Measurements from ENCODE around the gene ASRGL1. TPM values are rescaled to one million over a fixed set of nuclear protein-coding genes. Genes with fewer than 3 reads are reported as not detected.
A peak's percentile ranks its signal among the peaks of the same experiment; 100 is the strongest.

The ASRGL1 gene
- total RNA-seq, 4 donors from 2014 or later, result 4.2 to 16.7 (median 12.5) TPM

GRCh38 chr11:62391642-62392425 lies 54.6 kb downstream of the ASRGL1 start:
- Histone ChIP-seq H3K9me3 (no peaks in the 10 kb centered on the region), H3K27ac (no peak overlapping the region), H3K4me3 (no peak overlapping the region), H3K36me3 (no peaks in the 10 kb centered on the region), H3K27me3 (no peaks in the 10 kb centered on the region), H3K4me1 (peaks cover 0 to 29% (median 12%) of the 10 kb centered on the region in 4 donors)
- WGBS, 2 donors, result 83 to 86% methylated on average over 16 of the region's 16 CpGs
- TF ChIP-seq, protein P1, sequence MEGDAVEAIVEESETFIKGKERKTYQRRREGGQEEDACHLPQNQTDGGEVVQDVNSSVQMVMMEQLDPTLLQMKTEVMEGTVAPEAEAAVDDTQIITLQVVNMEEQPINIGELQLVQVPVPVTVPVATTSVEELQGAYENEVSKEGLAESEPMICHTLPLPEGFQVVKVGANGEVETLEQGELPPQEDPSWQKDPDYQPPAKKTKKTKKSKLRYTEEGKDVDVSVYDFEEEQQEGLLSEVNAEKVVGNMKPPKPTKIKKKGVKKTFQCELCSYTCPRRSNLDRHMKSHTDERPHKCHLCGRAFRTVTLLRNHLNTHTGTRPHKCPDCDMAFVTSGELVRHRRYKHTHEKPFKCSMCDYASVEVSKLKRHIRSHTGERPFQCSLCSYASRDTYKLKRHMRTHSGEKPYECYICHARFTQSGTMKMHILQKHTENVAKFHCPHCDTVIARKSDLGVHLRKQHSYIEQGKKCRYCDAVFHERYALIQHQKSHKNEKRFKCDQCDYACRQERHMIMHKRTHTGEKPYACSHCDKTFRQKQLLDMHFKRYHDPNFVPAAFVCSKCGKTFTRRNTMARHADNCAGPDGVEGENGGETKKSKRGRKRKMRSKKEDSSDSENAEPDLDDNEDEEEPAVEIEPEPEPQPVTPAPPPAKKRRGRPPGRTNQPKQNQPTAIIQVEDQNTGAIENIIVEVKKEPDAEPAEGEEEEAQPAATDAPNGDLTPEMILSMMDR (IDR thresholded peaks at IDR 0.05), result no peak
- TF ChIP-seq EP300 (IDR thresholded peaks at IDR 0.05), result no peak
- no peak for DNase-seq (ENCODE audit: low spot score in 2 of 2)

DNA sequence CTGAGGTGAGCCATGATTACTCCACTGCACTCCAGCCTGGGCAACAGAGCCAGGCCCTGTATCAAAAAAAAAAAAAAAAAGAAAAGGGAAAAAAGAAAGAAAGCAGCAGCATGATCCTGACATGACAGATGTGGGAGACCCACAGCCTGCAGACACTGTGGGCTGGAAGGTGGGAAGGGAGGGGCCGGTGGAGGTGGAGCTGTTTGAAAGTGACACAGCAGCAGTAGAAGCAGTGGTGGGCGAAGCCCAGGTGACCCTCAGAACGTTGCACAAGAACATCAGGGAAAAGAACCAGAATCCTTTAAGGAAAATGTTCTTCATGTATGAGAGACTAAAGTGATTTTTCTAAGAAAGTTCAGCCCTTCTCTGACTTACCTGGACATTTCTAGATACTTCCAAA lies 55.3 kb downstream of the ASRGL1 start:
- DNase-seq (ENCODE audit: low spot score in 2 of 2), result no peak
- no peak for TF ChIP-seq POLR2A (IDR thresholded peaks at IDR 0.05)
- no peak for TF ChIP-seq EP300 (IDR thresholded peaks at IDR 0.05)
- TF ChIP-seq, protein P1 (IDR thresholded peaks at IDR 0.05), result no peak
- Histone ChIP-seq H3K27me3 (no peaks in the 10 kb centered on the region), H3K9me3 (no peaks in the 10 kb centered on the region), H3K4me3 (no peak overlapping the region), H3K36me3 (no peaks in the 10 kb centered on the region), H3K27ac (peak overlapping the region in 1 of 4 donors; percentile 30), H3K4me1 (peaks cover 0 to 35% (median 15%) of the 10 kb centered on the region in 4 donors)
- 77 to 79% methylated on average over 3 of the region's 3 CpGs for WGBS, 2 donors

- Histone ChIP-seq H3K4me3 (no peak overlapping the region), H3K9me3 (no peaks in the 10 kb centered on the region), H3K27me3 (no peaks in the 10 kb centered on the region), H3K27ac (peak overlapping the region in 1 of 4 donors; percentile 30), H3K4me1 (peaks cover 0 to 42% (median 21%) of the 10 kb centered on the region in 4 donors), H3K36me3 (no peaks in the 10 kb centered on the region)
- 54 to 59% methylated on average over 12 of the region's 12 CpGs for WGBS, 2 donors
- TF ChIP-seq, protein P1 (IDR thresholded peaks at IDR 0.05), result no peak
- TF ChIP-seq POLR2A (IDR thresholded peaks at IDR 0.05) (no peak), EP300 (IDR thresholded peaks at IDR 0.05) (no peak)
- DNase-seq (ENCODE audit: low spot score in 2 of 2), result no peak
These were observed 55.9 kb downstream of the ASRGL1 start for GRCh38 chr11:62393061-62393611.

DNA sequence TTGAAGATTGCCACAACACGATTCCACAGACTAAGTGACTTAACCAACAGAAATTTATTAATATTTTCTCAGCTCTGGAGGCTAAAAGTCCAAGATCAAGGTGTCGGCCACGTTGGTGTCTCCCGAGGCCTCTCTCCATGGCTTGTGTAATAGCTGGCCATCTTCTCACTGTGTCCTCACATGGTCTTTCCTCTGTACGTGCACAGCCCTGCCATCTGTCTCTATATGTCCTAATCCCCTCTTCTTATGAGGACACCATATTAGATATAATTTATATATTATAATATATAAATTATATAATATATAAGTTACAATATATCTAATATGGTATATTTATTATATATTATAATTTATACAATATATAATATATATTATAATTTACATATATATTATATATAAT lies 56.5 kb downstream of the ASRGL1 start:
- Histone ChIP-seq H3K36me3 (no peaks in the 10 kb centered on the region), H3K9me3 (no peaks in the 10 kb centered on the region), H3K4me1 (peaks cover 0 to 48% (median 27%) of the 10 kb centered on the region in 4 donors), H3K27ac (peak overlapping the region in 1 of 4 donors; percentile 30), H3K27me3 (no peaks in the 10 kb centered on the region), H3K4me3 (no peak overlapping the region)
- TF ChIP-seq, protein P1 (IDR thresholded peaks at IDR 0.05), result no peak
- WGBS, 2 donors, result 68 to 77% methylated on average over 5 of the region's 5 CpGs
- DNase-seq (ENCODE audit: low spot score in 2 of 2), result no peak

DNA sequence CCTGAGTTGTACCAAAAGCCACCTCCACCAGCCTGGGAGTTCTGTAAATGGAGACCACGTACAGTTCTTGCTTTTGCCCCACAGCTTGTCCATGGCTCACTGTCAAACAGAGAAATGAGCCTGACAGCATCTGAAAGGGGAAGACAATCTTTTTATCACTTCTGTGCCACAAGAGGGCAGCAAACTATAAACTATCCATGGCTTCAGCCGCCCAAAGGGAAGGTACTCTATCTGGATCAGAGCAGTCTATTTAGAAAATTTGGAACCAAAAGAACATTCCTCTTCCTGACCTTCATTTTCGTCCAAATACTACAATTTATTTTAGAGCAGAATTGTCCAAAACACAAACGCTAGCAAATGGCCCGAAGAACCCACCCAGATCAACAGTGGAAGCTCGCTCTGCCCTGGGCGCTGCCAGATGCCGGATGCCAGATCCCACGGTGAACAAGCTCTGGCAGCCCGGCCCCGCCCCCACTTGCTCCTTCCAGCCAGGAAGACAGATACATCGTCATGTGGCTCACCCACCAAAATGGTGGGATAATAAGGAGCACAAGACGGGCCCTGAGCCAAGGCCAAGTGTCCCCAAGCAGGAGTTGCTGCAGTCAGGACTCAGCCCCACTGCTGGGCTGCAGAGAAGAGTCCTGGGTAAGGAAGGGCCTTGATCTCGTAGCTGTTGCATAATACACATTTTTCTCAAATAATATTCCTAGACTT lies 57.7 kb downstream of the ASRGL1 start:
- TF ChIP-seq, protein P1 (IDR thresholded peaks at IDR 0.05), result peak; percentile 67 to 89 (median 70)
- TF ChIP-seq POLR2A (IDR thresholded peaks at IDR 0.05) (no peak), EP300 (IDR thresholded peaks at IDR 0.05) (peak; percentile 74 to 76)
- Histone ChIP-seq H3K36me3 (no peaks in the 10 kb centered on the region), H3K27me3 (no peaks in the 10 kb centered on the region), H3K4me3 (peak overlapping the region in 3 of 4 donors; percentile 5 to 38 (median 12)), H3K4me1 (peaks cover 0 to 60% (median 40%) of the 10 kb centered on the region in 4 donors), H3K27ac (peak overlapping the region; percentile 49 to 79 (median 58)), H3K9me3 (no peaks in the 10 kb centered on the region)
- peak; percentile 76 to 89 for DNase-seq (ENCODE audit: low spot score in 2 of 2)
- 1 to 11% methylated on average over 14 of the region's 14 CpGs for WGBS, 2 donors

Data from tibial nerve (tissue), 4 donors.